Esophagus (tissue), 2 donors: ENCODE results near the gene LIN7A. TPM values are rescaled to one million over a fixed set of nuclear protein-coding genes. Genes with fewer than 3 reads are reported as not detected.

ENCODE experiments used
- H3K27ac ChIP-seq, 2 donors: one replicate each; pipeline ENCODE4 v1.5.1; 2013; ENCODE audit warnings: low read depth in 2 of 2, mild to moderate bottlenecking in 2 of 2, inconsistent platforms in 1 of 2, low read length in 1 of 2, moderate library complexity in 1 of 2
- H3K27me3 ChIP-seq, 2 donors: one replicate each; pipeline ENCODE4 v1.6.1; 2013; ENCODE audit warnings: low read length in 2 of 2, control low read depth in 1 of 2, mild to moderate bottlenecking in 1 of 2; ENCODE audit not compliant: insufficient read depth in 2 of 2, control insufficient read depth in 1 of 2
- H3K36me3 ChIP-seq, 2 donors: one replicate each; pipeline ENCODE4 v1.6.1; 2013; ENCODE audit warnings: low read length in 1 of 2; ENCODE audit not compliant: control insufficient read depth in 2 of 2, insufficient read depth in 2 of 2
- H3K4me1 ChIP-seq, 2 donors: one replicate each; pipeline ENCODE4 v1.6.1; 2013; ENCODE audit warnings: low read length in 1 of 2; ENCODE audit not compliant: control insufficient read depth in 2 of 2, insufficient read depth in 2 of 2
- H3K4me3 ChIP-seq, 2 donors: one replicate each; pipeline ENCODE4 v1.5.1; 2013; ENCODE audit warnings: low read length in 2 of 2, mild to moderate bottlenecking in 2 of 2, low read depth in 1 of 2, moderate library complexity in 1 of 2
- H3K9me3 ChIP-seq, 2 donors: one replicate each; pipeline ENCODE4 v1.6.1; 2013; ENCODE audit warnings: mild to moderate bottlenecking in 2 of 2, low read depth in 1 of 2, low read length in 1 of 2, moderate library complexity in 1 of 2; ENCODE audit not compliant: control insufficient read depth in 2 of 2, insufficient read depth in 1 of 2
- WGBS, 2 donors: extraction: QIAGEN DNeasy Blood & Tissue Kit; methylation state at CpG; one replicate each; pipeline ENCODE4 v1.1.7; 2013; 5-methylcytosine and 5-hydroxymethylcytosine counted together
- polyA plus RNA-seq, 2 donors: library from polyadenylated mRNA; stranded (reverse); fragments of 200-250 nt; gene quantifications; one replicate each; pipeline ENCODE4 v1.2.3, GENCODE V29; 2013
- donor health status: healthy with polysubstance abuse.
- donor health status: Bipolar disorder and iron deficiency.

Gene LIN7A
- polyA plus RNA-seq, 2 donors: 0.15 to 0.16 TPM

DNA sequence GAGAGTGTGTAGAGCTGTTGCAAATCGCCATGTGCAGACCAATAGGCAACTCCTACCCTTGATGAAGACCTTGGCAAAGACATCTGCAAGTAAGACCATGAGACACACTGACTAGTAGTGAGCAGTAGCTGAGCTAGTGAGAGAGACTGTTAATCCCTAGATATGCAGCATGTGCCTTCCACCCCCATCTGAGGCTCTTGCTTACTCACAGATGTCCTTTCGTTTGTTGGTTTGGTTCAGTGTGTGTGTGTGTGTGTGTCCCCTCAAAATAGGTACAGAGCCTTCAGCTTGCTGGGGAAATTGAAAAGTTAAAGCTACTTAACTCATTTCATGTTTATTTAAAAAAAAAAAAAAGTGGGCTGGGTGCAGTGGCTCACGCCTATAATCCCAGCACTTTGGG, 183.5 kb downstream of the LIN7A start:
- no peaks in the 10 kb centered on the region for H3K36me3 ChIP-seq
- no peaks in the 10 kb centered on the region for H3K9me3 ChIP-seq
- 88 to 89% methylated on average over 3 of the region's 3 CpGs for WGBS, 2 donors
- H3K4me1 ChIP-seq: no peaks in the 10 kb centered on the region
- no peaks in the 10 kb centered on the region for H3K27me3 ChIP-seq
- H3K27ac ChIP-seq: no peak overlapping the region
- no peak overlapping the region for H3K4me3 ChIP-seq

DNA sequence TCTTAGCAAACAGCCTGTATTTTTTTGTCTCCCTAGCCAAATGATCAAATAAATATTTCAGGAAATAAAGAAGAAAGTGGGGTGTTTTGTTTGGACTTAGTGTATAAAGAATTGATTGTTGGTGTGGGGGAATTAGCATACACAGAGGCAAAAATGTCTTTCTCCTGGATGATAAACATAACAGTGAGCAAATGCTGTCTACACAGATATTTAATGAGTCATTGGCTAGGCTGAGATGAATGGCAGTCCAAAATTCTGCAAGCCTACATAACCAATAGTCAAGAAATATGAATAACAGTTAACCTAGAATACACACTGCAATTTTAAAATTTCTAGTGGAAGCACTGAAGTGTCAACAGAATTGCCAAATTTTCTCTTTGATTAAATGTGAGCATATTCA, 185.3 kb downstream of the LIN7A start:
- Histone ChIP-seq H3K9me3 (no peaks in the 10 kb centered on the region), H3K27ac (no peak overlapping the region), H3K36me3 (no peaks in the 10 kb centered on the region), H3K4me1 (no peaks in the 10 kb centered on the region), H3K4me3 (no peak overlapping the region), H3K27me3 (no peaks in the 10 kb centered on the region)

DNA sequence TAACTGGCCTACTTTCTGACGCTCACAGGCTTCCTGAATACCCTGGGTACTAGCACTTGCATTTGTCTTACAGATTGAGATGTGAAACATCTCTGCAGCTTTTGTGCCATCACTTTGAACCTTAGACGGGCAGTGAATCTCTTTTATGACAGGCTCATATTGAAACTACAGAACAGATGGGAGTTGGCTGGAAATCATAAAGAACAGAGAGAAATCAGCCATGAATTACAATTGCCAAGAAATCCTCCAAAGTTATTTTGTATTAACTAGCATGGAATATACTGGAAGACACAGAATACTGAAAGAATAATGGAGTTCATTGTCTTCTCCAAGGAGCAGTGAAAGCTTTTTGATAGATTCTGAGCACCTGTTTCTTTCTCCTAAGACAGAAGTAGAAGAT, 188.3 kb downstream of the LIN7A start:
- no peak overlapping the region for H3K4me3 ChIP-seq
- H3K36me3 ChIP-seq: no peaks in the 10 kb centered on the region
- H3K27ac ChIP-seq: no peak overlapping the region
- no peaks in the 10 kb centered on the region for H3K9me3 ChIP-seq
- no peaks in the 10 kb centered on the region for H3K27me3 ChIP-seq
- no peaks in the 10 kb centered on the region for H3K4me1 ChIP-seq
- 67 to 78% methylated on average over 2 of the region's 2 CpGs for WGBS, 2 donors

GRCh38 chr12:80747800-80748199, 189.9 kb downstream of the LIN7A start:
- Histone ChIP-seq H3K4me1 (no peaks in the 10 kb centered on the region), H3K9me3 (no peaks in the 10 kb centered on the region), H3K36me3 (no peaks in the 10 kb centered on the region), H3K27me3 (no peaks in the 10 kb centered on the region), H3K27ac (no peak overlapping the region), H3K4me3 (no peak overlapping the region)
- 51 to 54% methylated on average over 2 of the region's 2 CpGs for WGBS, 2 donors

GRCh38 chr12:80745851-80746505, 191.8 kb downstream of the LIN7A start:
- H3K4me1 ChIP-seq: no peaks in the 10 kb centered on the region
- H3K9me3 ChIP-seq: no peaks in the 10 kb centered on the region
- 64 to 65% methylated on average over 6 of the region's 6 CpGs for WGBS, 2 donors

More at GRCh38 chr12:80745851-80746505, 191.8 kb downstream of the LIN7A start:
- no peak overlapping the region for H3K4me3 ChIP-seq
- no peak overlapping the region for H3K27ac ChIP-seq
- no peaks in the 10 kb centered on the region for H3K36me3 ChIP-seq
- no peaks in the 10 kb centered on the region for H3K27me3 ChIP-seq

Other genes with a start within 250 kb of the LIN7A start
- not detected for gene MYF6, start 230.3 kb downstream of the LIN7A start, polyA plus RNA-seq
- not detected for gene MYF5, start 221.0 kb downstream of the LIN7A start, polyA plus RNA-seq
- gene ACSS3, start 140.1 kb upstream of the LIN7A start, polyA plus RNA-seq: under 1 TPM; 0.31 TPM